Tibial nerve (tissue), 4 donors: Measurements from ENCODE around the gene DUS2. TPM values are rescaled to one million over a fixed set of nuclear protein-coding genes. Genes with fewer than 3 reads are reported as not detected.
A peak's percentile ranks its signal among the peaks of the same experiment; 100 is the strongest.
"Not testable (repeated sequence)": the region's sequence is repeated elsewhere in the genome, so short reads cannot be mapped to it uniquely, and the experiment has no call there.

Source experiments
- DNase-seq, 2 donors: peaks; one replicate each; pipeline ENCODE4 v3.0.0-alpha.2; 2019; ENCODE audit warnings: low spot score in 2 of 2
- H3K27ac ChIP-seq, 4 donors: fragments of 200-600 bp; sonication (generic) in 3 of 4; one replicate each; pipeline ENCODE4 v1.5.1; 2017 to 2019; ENCODE audit warnings: mild to moderate bottlenecking in 1 of 4
- H3K27me3 ChIP-seq, 2 donors: fragments of 200-600 bp; sonication (generic) in 1 of 2; one replicate each; pipeline versions ENCODE4 v1.5.1 to v1.6.0; 2017 to 2019
- H3K36me3 ChIP-seq, 3 donors: fragments of 200-600 bp; sonication (generic); one replicate each; pipeline ENCODE4 v1.5.1; 2018 to 2019
- H3K4me1 ChIP-seq, 4 donors: fragments of 200-600 bp; sonication (generic) in 3 of 4; one replicate each; pipeline ENCODE4 v1.5.1; 2017 to 2019
- H3K4me3 ChIP-seq, 4 donors: fragments of 200-600 bp; sonication (generic) in 3 of 4; one replicate each; pipeline ENCODE4 v1.5.1; 2017 to 2019; ENCODE audit warnings: mild to moderate bottlenecking in 1 of 4, moderate library complexity in 1 of 4
- H3K9me3 ChIP-seq, 4 donors: fragments of 200-600 bp; sonication (generic) in 3 of 4; one replicate each; pipeline ENCODE4 v1.5.1; 2017 to 2019
- CTCF ChIP-seq, 5 experiments: fragments of 200-600 bp in 3 of 5; fragments of 450-650 bp in 2 of 5; sonication (generic) in 3 of 5; IDR thresholded peaks; one replicate each; pipeline ENCODE4 v1.5.1; 2016 to 2019; ENCODE audit warnings: antibody characterized with exemption in 5 of 5, mild to moderate bottlenecking in 3 of 5, moderate library complexity in 2 of 5
- EP300 ChIP-seq, 2 donors: sonication (generic); formaldehyde crosslinking; IDR thresholded peaks; one replicate each; pipeline ENCODE4 v1.6.1; 2017; ENCODE audit warnings: antibody characterized with exemption in 2 of 2, mild to moderate bottlenecking in 1 of 2
- POLR2A ChIP-seq, 2 donors: fragments of 450-650 bp; IDR thresholded peaks; one replicate each; pipeline ENCODE4 v1.6.1; 2017; ENCODE audit warnings: antibody characterized with exemption in 2 of 2, mild to moderate bottlenecking in 2 of 2, moderate library complexity in 2 of 2
- WGBS, 2 donors: methylation state at CpG; one replicate each; pipeline ENCODE4 v1.1.5; 2018; 5-methylcytosine and 5-hydroxymethylcytosine counted together
- total RNA-seq, 4 donors: library from RNA; depleted of rRNA; stranded (reverse); fragments of >200 nt; gene quantifications; one replicate each; pipeline ENCODE4 v1.1.0, GENCODE V29; 2016

DUS2 gene
- total RNA-seq, 4 donors from 2014 or later = 4.7 to 31.2 (median 15.4) TPM

- DNase-seq = peak in 1 of 2 donors; percentile 33
- Histone ChIP-seq H3K4me1 (peaks cover 0 to 10% (median 3%) of the 10 kb centered on the region in 4 donors), H3K4me3 (peak within 1 kb of the TSS in 2 of 4 donors; percentile 24 to 34), H3K27ac (peak within 1 kb of the TSS in 3 of 4 donors; percentile 63 to 80 (median 73))
- WGBS, 2 donors = 62 to 65% methylated on average over 18 of the region's 18 CpGs
- not testable (repeated sequence) for H3K9me3 ChIP-seq, H3K27me3 ChIP-seq, H3K36me3 ChIP-seq
- TF ChIP-seq POLR2A (IDR thresholded peaks at IDR 0.05) (peak in 1 of 2 donors; percentile 17), EP300 (IDR thresholded peaks at IDR 0.05) (peak in 1 of 2 donors; percentile 50)
Measured at GRCh38 chr16:67998779-67999688, 24.1 kb upstream of the DUS2 start, which contains the start of gene DPEP2. Gene DPEP2, minus strand, starts transcription at chr16:67999484. Its CDS starts 6,272 bp downstream, at chr16:67993212.

GRCh38 chr16:67999985-68000384, 23.1 kb upstream of the DUS2 start:
- WGBS, 2 donors = 45 to 69% methylated on average over 2 of the region's 2 CpGs
- H3K27ac ChIP-seq = peak overlapping the region in 3 of 4 donors; percentile 63 to 80 (median 73)
- H3K27me3 ChIP-seq = no peaks in the 10 kb centered on the region
- H3K9me3 ChIP-seq = no peaks in the 10 kb centered on the region
- H3K4me3 ChIP-seq = no peak overlapping the region
- no peaks in the 10 kb centered on the region for H3K36me3 ChIP-seq
- peaks cover 0 to 12% (median 3%) of the 10 kb centered on the region in 4 donors for H3K4me1 ChIP-seq
- DNase-seq = no peak
- TF ChIP-seq EP300 (IDR thresholded peaks at IDR 0.05) (no peak), CTCF (IDR thresholded peaks at IDR 0.05) (no peak), POLR2A (IDR thresholded peaks at IDR 0.05) (no peak)

GRCh38 chr16:68000450-68000849, 22.6 kb upstream of the DUS2 start:
- H3K4me3 ChIP-seq = no peak overlapping the region
- H3K27ac ChIP-seq = peak overlapping the region in 3 of 4 donors; percentile 63 to 80 (median 73)
- peaks cover 0 to 17% (median 3%) of the 10 kb centered on the region in 4 donors for H3K4me1 ChIP-seq
- H3K36me3 ChIP-seq = no peaks in the 10 kb centered on the region
- no peaks in the 10 kb centered on the region for H3K27me3 ChIP-seq
- 38 to 39% methylated on average over 3 of the region's 3 CpGs for WGBS, 2 donors
- TF ChIP-seq EP300 (IDR thresholded peaks at IDR 0.05) = peak in 1 of 2 donors; percentile 29
- TF ChIP-seq CTCF (IDR thresholded peaks at IDR 0.05) = no peak
- TF ChIP-seq POLR2A (IDR thresholded peaks at IDR 0.05) = no peak
- DNase-seq = peak in 1 of 2 donors; percentile 10
- H3K9me3 ChIP-seq = no peaks in the 10 kb centered on the region

- WGBS, 2 donors = 82 to 86% methylated on average over 4 of the region's 4 CpGs
- DNase-seq = no peak
- peaks cover 0 to 20% (median 3%) of the 10 kb centered on the region in 4 donors for H3K4me1 ChIP-seq
- TF ChIP-seq EP300 (IDR thresholded peaks at IDR 0.05) (no peak), CTCF (IDR thresholded peaks at IDR 0.05) (no peak), POLR2A (IDR thresholded peaks at IDR 0.05) (no peak)
- no peak overlapping the region for H3K27ac ChIP-seq
- H3K27me3 ChIP-seq = no peaks in the 10 kb centered on the region
- no peaks in the 10 kb centered on the region for H3K9me3 ChIP-seq
- H3K4me3 ChIP-seq = no peak overlapping the region
- no peaks in the 10 kb centered on the region for H3K36me3 ChIP-seq
Measured at GRCh38 chr16:68003031-68003430, 20.1 kb upstream of the DUS2 start.

GRCh38 chr16:68005211-68005610, 17.9 kb upstream of the DUS2 start:
- Histone ChIP-seq H3K36me3 (no peaks in the 10 kb centered on the region), H3K9me3 (no peaks in the 10 kb centered on the region), H3K4me1 (peaks cover 0 to 15% (median 0%) of the 10 kb centered on the region in 4 donors), H3K27me3 (no peaks in the 10 kb centered on the region), H3K4me3 (no peak overlapping the region), H3K27ac (peak overlapping the region in 3 of 4 donors; percentile 70 to 74 (median 73))
- no peak for DNase-seq
- no peak for TF ChIP-seq EP300 (IDR thresholded peaks at IDR 0.05)
- no peak for TF ChIP-seq POLR2A (IDR thresholded peaks at IDR 0.05)
- no peak for TF ChIP-seq CTCF (IDR thresholded peaks at IDR 0.05)
- 82 to 89% methylated on average over 9 of the region's 9 CpGs for WGBS, 2 donors
